K562 (cell line): Measurements from ENCODE around the gene SLC48A1.

ENCODE experiments used
- CREB1 ChIP-seq, 2 experiments: sonication (generic) in 1 of 2; formaldehyde crosslinking in 1 of 2; IDR thresholded peaks; 2 replicates each; pipeline versions ENCODE4 v1.6.1 to v1.8.0; 2012 to 2022; ENCODE audit warnings: inconsistent platforms in 1 of 2, mild to moderate bottlenecking in 1 of 2, missing genetic modification reagents in 1 of 2, moderate library complexity in 1 of 2
- FOXJ3 ChIP-seq: sonication (generic); formaldehyde crosslinking; IDR thresholded peaks from 2 replicates; pipeline ENCODE4 v1.4.0; 2020; ENCODE audit warnings: mild to moderate bottlenecking, missing genetic modification reagents
- HMG20A ChIP-seq: fragments of 450-650 bp; formaldehyde crosslinking; conservative IDR thresholded peaks from 2 replicates; pipeline ENCODE4 v1.4.0; 2020; ENCODE audit warnings: mild to moderate bottlenecking, mixed read lengths
- MAFF ChIP-seq: IDR thresholded peaks from 2 replicates; pipeline ENCODE4 v1.6.1; 2012; ENCODE audit warnings: low read length, improper control_type of control experiment
- RAD21 ChIP-seq, 2 experiments: fragments of 250-450 bp in 1 of 2; fragments of 450-650 bp in 1 of 2; sonication (Bioruptor Pico) in 1 of 2; formaldehyde crosslinking in 1 of 2; IDR thresholded peaks in 1 of 2; conservative IDR thresholded peaks in 1 of 2; 2 replicates each; pipeline versions ENCODE4 v1.4.0 to v1.8.0; 2020 to 2022; ENCODE audit warnings: mild to moderate bottlenecking in 2 of 2, moderate library complexity in 1 of 2
- RCOR1 ChIP-seq, 2 experiments: IDR thresholded peaks; 2 replicates each; pipeline ENCODE4 v1.6.1; 2012; ENCODE audit warnings: low read depth in 2 of 2, low read length in 2 of 2, borderline replicate concordance in 1 of 2, improper control_type of control experiment in 1 of 2
- SETDB1 ChIP-seq: IDR thresholded peaks from one replicate; pipeline ENCODE4 v1.6.1; 2012; ENCODE audit warnings: low read length, control low read depth, inconsistent platforms
- SIN3A ChIP-seq, 2 experiments: fragments of 150-350 bp in 1 of 2; IDR thresholded peaks; 2 replicates each; pipeline ENCODE4 v1.6.1; 2011 to 2016; ENCODE audit warnings: borderline replicate concordance in 2 of 2, low read depth in 2 of 2, low read length in 2 of 2, mild to moderate bottlenecking in 2 of 2, moderate library complexity in 2 of 2; ENCODE audit not compliant: control insufficient read depth in 1 of 2
- SIX5 ChIP-seq, 2 experiments: IDR thresholded peaks; 2 replicates each; pipeline ENCODE4 v1.6.1; 2011; ENCODE audit warnings: low read length in 2 of 2, borderline replicate concordance in 1 of 2, low read depth in 1 of 2, mild to moderate bottlenecking in 1 of 2, moderate library complexity in 1 of 2; ENCODE audit not compliant: insufficient read depth in 1 of 2
- SREBF1 ChIP-seq: fragments of 150-350 bp; IDR thresholded peaks from 2 replicates; pipeline ENCODE4 v1.6.1; 2014; ENCODE audit warnings: antibody characterized with exemption, low read depth, low read length, borderline replicate concordance
- TGIF2 ChIP-seq: sonication (generic); formaldehyde crosslinking; IDR thresholded peaks from 2 replicates; pipeline ENCODE4 v1.8.1; 2022; ENCODE audit warnings: mild to moderate bottlenecking, missing genetic modification reagents, moderate library complexity
- ZNF830 ChIP-seq: fragments of 250-450 bp; sonication (Bioruptor Pico); IDR thresholded peaks from 2 replicates; pipeline ENCODE4 v1.5.0; 2021; ENCODE audit warnings: mild to moderate bottlenecking
- TF ChIP-seq, protein P1 (sequence below): sonication (generic); formaldehyde crosslinking; IDR thresholded peaks from 2 replicates; pipeline ENCODE4 v1.8.1; 2023; ENCODE audit warnings: mild to moderate bottlenecking, missing genetic modification reagents

DNA sequence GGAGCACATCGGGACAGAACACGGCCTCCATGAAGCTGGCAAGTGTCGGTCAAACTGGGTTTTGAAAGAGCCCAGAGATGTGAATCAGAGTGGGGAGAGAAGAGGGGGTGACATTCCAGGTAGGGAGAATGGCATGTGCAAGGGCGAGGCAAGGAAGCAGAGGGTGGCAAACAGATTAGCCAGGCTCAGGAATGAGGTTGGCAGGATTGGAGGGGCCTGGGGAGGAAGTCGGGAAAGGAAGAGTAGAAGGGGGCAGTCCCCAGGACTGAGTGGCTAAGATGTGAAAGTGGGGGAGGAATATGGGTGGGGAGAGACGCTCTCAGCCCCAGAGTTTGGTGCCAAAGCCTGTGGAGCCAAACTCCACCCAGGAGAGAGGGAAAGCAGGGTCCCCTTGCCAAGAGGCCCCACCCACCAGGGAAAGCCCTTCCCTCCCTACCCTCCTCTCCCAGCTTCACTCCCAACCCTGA lies 52.2 kb downstream of the SLC48A1 start:
- TF ChIP-seq SIN3A (IDR thresholded peaks at IDR 0.05; ENCODE audit: borderline replicate concordance in 2 of 2, control insufficient read depth in 1 of 2, low read depth in 2 of 2, low read length in 2 of 2) (no peak), CREB1 (IDR thresholded peaks at IDR 0.05) (no peak), CREB1 (CRISPR knock-in tag; IDR thresholded peaks at IDR 0.05) (no peak), SETDB1 (no peak), MAFF (no peak), SREBF1 (no peak), FOXJ3 (CRISPR knock-in tag) (no peak), TGIF2 (CRISPR knock-in tag) (no peak), RAD21 (CRISPR knock-in tag; conservative IDR thresholded peaks at IDR 0.05 in 1 of 2, IDR thresholded peaks at IDR 0.05 in 1 of 2) (no peak), SIX5 (IDR thresholded peaks at IDR 0.05; ENCODE audit: borderline replicate concordance in 1 of 2, insufficient read depth in 1 of 2, low read depth in 1 of 2, low read length in 2 of 2) (no peak), ZNF830 (no peak), RCOR1 (IDR thresholded peaks at IDR 0.05; ENCODE audit: borderline replicate concordance in 1 of 2, low read depth in 2 of 2, low read length in 2 of 2) (no peak), HMG20A (CRISPR knock-in tag) (no peak)
- TF ChIP-seq, protein P1, sequence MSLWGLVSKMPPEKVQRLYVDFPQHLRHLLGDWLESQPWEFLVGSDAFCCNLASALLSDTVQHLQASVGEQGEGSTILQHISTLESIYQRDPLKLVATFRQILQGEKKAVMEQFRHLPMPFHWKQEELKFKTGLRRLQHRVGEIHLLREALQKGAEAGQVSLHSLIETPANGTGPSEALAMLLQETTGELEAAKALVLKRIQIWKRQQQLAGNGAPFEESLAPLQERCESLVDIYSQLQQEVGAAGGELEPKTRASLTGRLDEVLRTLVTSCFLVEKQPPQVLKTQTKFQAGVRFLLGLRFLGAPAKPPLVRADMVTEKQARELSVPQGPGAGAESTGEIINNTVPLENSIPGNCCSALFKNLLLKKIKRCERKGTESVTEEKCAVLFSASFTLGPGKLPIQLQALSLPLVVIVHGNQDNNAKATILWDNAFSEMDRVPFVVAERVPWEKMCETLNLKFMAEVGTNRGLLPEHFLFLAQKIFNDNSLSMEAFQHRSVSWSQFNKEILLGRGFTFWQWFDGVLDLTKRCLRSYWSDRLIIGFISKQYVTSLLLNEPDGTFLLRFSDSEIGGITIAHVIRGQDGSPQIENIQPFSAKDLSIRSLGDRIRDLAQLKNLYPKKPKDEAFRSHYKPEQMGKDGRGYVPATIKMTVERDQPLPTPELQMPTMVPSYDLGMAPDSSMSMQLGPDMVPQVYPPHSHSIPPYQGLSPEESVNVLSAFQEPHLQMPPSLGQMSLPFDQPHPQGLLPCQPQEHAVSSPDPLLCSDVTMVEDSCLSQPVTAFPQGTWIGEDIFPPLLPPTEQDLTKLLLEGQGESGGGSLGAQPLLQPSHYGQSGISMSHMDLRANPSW = no peak
